ENCODE data around the gene DCAF10. TPM values are rescaled to one million over a fixed set of nuclear protein-coding genes. Genes with fewer than 3 reads are reported as not detected.

DCAF10 gene
- polyA plus RNA-seq, 1 donor from 2014 or later: 23.3 TPM

DNA sequence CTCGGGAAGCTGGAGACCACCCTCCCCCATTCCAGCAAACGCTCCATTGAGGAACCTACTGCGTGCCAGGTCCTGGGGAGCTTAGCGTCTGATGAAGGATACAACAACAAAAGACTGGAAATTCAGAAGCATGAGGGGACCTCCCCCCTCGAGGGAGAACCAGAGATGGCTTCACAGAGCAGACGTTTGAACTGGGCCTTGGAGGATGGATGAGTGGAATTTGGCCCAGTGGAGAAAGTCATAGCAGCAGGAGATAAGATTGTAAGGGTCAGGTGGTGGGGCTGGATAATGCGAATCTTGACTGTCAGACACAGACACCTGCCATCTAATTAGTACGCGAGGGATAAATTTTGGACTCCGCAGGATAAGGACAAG is 104.5 kb downstream of the DCAF10 start:
- H3K4me2 ChIP-seq (ENCODE audit: low read length): no peak overlapping the region
- H2AFZ ChIP-seq (ENCODE audit: low read depth, low read length): no peak overlapping the region
- no peaks in the 10 kb centered on the region for H3K36me3 ChIP-seq (ENCODE audit: insufficient read depth, low read length)
- H3K27ac ChIP-seq (ENCODE audit: low read length): no peak overlapping the region
- no peaks in the 10 kb centered on the region for H4K20me1 ChIP-seq (ENCODE audit: insufficient read depth)
- no peaks in the 10 kb centered on the region for H3K9me2 ChIP-seq (ENCODE audit: insufficient read depth, low read length)
- no peak overlapping the region for H3K9ac ChIP-seq (ENCODE audit: low read length)
- peak overlapping the region; percentile 96 for H3K4me3 ChIP-seq (ENCODE audit: low read length)
- H3K9me3 ChIP-seq (ENCODE audit: low read length): no peaks in the 10 kb centered on the region
- H3K27me3 ChIP-seq (ENCODE audit: insufficient read depth, low read depth, low read length): no peaks in the 10 kb centered on the region
- no peak for TF ChIP-seq POLR2AphosphoS5 (IDR thresholded peaks at IDR 0.05)
- no peak for TF ChIP-seq SMC3 (conservative IDR thresholded peaks at IDR 0.05; ENCODE audit: poor library complexity)
- TF ChIP-seq EZH2 (IDR thresholded peaks at IDR 0.05; ENCODE audit: borderline replicate concordance, insufficient read depth, low read length, poor library complexity, severe bottlenecking): no peak
- TF ChIP-seq, protein P1, sequence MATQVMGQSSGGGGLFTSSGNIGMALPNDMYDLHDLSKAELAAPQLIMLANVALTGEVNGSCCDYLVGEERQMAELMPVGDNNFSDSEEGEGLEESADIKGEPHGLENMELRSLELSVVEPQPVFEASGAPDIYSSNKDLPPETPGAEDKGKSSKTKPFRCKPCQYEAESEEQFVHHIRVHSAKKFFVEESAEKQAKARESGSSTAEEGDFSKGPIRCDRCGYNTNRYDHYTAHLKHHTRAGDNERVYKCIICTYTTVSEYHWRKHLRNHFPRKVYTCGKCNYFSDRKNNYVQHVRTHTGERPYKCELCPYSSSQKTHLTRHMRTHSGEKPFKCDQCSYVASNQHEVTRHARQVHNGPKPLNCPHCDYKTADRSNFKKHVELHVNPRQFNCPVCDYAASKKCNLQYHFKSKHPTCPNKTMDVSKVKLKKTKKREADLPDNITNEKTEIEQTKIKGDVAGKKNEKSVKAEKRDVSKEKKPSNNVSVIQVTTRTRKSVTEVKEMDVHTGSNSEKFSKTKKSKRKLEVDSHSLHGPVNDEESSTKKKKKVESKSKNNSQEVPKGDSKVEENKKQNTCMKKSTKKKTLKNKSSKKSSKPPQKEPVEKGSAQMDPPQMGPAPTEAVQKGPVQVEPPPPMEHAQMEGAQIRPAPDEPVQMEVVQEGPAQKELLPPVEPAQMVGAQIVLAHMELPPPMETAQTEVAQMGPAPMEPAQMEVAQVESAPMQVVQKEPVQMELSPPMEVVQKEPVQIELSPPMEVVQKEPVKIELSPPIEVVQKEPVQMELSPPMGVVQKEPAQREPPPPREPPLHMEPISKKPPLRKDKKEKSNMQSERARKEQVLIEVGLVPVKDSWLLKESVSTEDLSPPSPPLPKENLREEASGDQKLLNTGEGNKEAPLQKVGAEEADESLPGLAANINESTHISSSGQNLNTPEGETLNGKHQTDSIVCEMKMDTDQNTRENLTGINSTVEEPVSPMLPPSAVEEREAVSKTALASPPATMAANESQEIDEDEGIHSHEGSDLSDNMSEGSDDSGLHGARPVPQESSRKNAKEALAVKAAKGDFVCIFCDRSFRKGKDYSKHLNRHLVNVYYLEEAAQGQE (IDR thresholded peaks at IDR 0.05; ENCODE audit: borderline replicate concordance): no peak
- no peak for TF ChIP-seq RAD21 (conservative IDR thresholded peaks at IDR 0.05)
- no peak for TF ChIP-seq EP300 (conservative IDR thresholded peaks at IDR 0.05; ENCODE audit: poor library complexity, severe bottlenecking)
- TF ChIP-seq, protein P2, sequence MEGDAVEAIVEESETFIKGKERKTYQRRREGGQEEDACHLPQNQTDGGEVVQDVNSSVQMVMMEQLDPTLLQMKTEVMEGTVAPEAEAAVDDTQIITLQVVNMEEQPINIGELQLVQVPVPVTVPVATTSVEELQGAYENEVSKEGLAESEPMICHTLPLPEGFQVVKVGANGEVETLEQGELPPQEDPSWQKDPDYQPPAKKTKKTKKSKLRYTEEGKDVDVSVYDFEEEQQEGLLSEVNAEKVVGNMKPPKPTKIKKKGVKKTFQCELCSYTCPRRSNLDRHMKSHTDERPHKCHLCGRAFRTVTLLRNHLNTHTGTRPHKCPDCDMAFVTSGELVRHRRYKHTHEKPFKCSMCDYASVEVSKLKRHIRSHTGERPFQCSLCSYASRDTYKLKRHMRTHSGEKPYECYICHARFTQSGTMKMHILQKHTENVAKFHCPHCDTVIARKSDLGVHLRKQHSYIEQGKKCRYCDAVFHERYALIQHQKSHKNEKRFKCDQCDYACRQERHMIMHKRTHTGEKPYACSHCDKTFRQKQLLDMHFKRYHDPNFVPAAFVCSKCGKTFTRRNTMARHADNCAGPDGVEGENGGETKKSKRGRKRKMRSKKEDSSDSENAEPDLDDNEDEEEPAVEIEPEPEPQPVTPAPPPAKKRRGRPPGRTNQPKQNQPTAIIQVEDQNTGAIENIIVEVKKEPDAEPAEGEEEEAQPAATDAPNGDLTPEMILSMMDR (IDR thresholded peaks at IDR 0.05; ENCODE audit: poor library complexity, severe bottlenecking): no peak
- TF ChIP-seq TAF1 (IDR thresholded peaks at IDR 0.05; ENCODE audit: low read depth): no peak
- TF ChIP-seq MXI1 (conservative IDR thresholded peaks at IDR 0.05; ENCODE audit: poor library complexity, severe bottlenecking): no peak
- peaks cover 26% of the 10 kb centered on the region for H3K79me2 ChIP-seq (replicated peaks; ENCODE audit: insufficient read depth, low read length)
- no peaks in the 10 kb centered on the region for H3F3A ChIP-seq (ENCODE audit: insufficient read depth, low read length, poor library complexity, severe bottlenecking)

DNA sequence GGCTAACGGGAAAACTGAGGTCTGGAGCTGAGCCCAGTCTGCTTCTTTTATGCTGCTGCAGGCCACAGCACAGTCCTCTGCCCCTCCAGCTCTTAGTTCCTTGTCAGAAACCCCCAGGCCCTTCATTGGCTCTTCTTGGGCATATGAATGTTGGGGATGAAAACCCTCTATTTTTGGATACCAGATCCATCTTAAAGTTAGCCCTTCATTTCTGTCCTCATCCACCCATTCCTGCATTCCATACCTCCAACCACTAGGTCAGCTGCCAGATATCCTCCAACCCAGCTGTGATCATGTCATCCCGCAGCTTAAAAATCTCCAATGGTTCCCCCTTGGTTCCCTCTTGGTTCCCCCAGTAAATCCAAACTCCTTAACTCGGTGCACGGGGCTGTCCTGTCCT is 105.2 kb downstream of the DCAF10 start:
- Histone ChIP-seq H3K4me3 (ENCODE audit: low read length) (no peak overlapping the region), H3K9me3 (ENCODE audit: low read length) (no peaks in the 10 kb centered on the region), H3K9ac (ENCODE audit: low read length) (no peak overlapping the region), H3K27me3 (ENCODE audit: insufficient read depth, low read depth, low read length) (no peaks in the 10 kb centered on the region), H3K79me2 (replicated peaks; ENCODE audit: insufficient read depth, low read length) (peaks cover 21% of the 10 kb centered on the region), H3K4me2 (ENCODE audit: low read length) (no peak overlapping the region), H3K9me2 (ENCODE audit: insufficient read depth, low read length) (no peaks in the 10 kb centered on the region), H3K27ac (ENCODE audit: low read length) (no peak overlapping the region), H3K36me3 (ENCODE audit: insufficient read depth, low read length) (no peaks in the 10 kb centered on the region), H2AFZ (ENCODE audit: low read depth, low read length) (no peak overlapping the region), H4K20me1 (ENCODE audit: insufficient read depth) (no peaks in the 10 kb centered on the region), H3F3A (ENCODE audit: insufficient read depth, low read length, poor library complexity, severe bottlenecking) (no peaks in the 10 kb centered on the region)
- TF ChIP-seq TAF1 (IDR thresholded peaks at IDR 0.05; ENCODE audit: low read depth): no peak
- TF ChIP-seq, protein P1 (IDR thresholded peaks at IDR 0.05; ENCODE audit: borderline replicate concordance): no peak
- TF ChIP-seq, protein P2 (IDR thresholded peaks at IDR 0.05; ENCODE audit: poor library complexity, severe bottlenecking): no peak
- TF ChIP-seq MXI1 (conservative IDR thresholded peaks at IDR 0.05; ENCODE audit: poor library complexity, severe bottlenecking): no peak
- TF ChIP-seq POLR2AphosphoS5 (IDR thresholded peaks at IDR 0.05): no peak
- TF ChIP-seq EZH2 (IDR thresholded peaks at IDR 0.05; ENCODE audit: borderline replicate concordance, insufficient read depth, low read length, poor library complexity, severe bottlenecking): no peak
- no peak for TF ChIP-seq SMC3 (conservative IDR thresholded peaks at IDR 0.05; ENCODE audit: poor library complexity)
- TF ChIP-seq RAD21 (conservative IDR thresholded peaks at IDR 0.05): no peak
- no peak for TF ChIP-seq EP300 (conservative IDR thresholded peaks at IDR 0.05; ENCODE audit: poor library complexity, severe bottlenecking)

Measured in neural cell (in vitro differentiated cells).